ENCODE data around the gene WDR33.

WDR33 gene

GRCh38 chr2:127678531-127678930 is 132.4 kb downstream of the WDR33 start:
- H3K4me3 ChIP-seq (ENCODE audit: low read depth, low read length): no peak overlapping the region
- TF ChIP-seq, protein P1, sequence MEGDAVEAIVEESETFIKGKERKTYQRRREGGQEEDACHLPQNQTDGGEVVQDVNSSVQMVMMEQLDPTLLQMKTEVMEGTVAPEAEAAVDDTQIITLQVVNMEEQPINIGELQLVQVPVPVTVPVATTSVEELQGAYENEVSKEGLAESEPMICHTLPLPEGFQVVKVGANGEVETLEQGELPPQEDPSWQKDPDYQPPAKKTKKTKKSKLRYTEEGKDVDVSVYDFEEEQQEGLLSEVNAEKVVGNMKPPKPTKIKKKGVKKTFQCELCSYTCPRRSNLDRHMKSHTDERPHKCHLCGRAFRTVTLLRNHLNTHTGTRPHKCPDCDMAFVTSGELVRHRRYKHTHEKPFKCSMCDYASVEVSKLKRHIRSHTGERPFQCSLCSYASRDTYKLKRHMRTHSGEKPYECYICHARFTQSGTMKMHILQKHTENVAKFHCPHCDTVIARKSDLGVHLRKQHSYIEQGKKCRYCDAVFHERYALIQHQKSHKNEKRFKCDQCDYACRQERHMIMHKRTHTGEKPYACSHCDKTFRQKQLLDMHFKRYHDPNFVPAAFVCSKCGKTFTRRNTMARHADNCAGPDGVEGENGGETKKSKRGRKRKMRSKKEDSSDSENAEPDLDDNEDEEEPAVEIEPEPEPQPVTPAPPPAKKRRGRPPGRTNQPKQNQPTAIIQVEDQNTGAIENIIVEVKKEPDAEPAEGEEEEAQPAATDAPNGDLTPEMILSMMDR (IDR thresholded peaks at IDR 0.05; ENCODE audit: low read depth, low read length, missing control alignments): no peak
- DNase-seq (ENCODE audit: low read depth): no peak

- TF ChIP-seq, protein P1 (IDR thresholded peaks at IDR 0.05; ENCODE audit: low read depth, low read length, missing control alignments): no peak
- no peak overlapping the region for H3K4me3 ChIP-seq (ENCODE audit: low read depth, low read length)
- DNase-seq (ENCODE audit: low read depth): no peak
Observed at GRCh38 chr2:127676906-127677305, 134.1 kb downstream of the WDR33 start.

GRCh38 chr2:127675331-127676261 is 135.4 kb downstream of the WDR33 start, which contains the start of gene LIMS2:
Gene LIMS2 (minus strand): TSS chr2:127675530. CDS start chr2:127675024, 506 bp downstream.
- H3K4me3 ChIP-seq (ENCODE audit: low read depth, low read length): no peak within 1 kb of the TSS
- DNase-seq (ENCODE audit: low read depth): no peak
- TF ChIP-seq, protein P1 (IDR thresholded peaks at IDR 0.05; ENCODE audit: low read depth, low read length, missing control alignments): no peak

DNA sequence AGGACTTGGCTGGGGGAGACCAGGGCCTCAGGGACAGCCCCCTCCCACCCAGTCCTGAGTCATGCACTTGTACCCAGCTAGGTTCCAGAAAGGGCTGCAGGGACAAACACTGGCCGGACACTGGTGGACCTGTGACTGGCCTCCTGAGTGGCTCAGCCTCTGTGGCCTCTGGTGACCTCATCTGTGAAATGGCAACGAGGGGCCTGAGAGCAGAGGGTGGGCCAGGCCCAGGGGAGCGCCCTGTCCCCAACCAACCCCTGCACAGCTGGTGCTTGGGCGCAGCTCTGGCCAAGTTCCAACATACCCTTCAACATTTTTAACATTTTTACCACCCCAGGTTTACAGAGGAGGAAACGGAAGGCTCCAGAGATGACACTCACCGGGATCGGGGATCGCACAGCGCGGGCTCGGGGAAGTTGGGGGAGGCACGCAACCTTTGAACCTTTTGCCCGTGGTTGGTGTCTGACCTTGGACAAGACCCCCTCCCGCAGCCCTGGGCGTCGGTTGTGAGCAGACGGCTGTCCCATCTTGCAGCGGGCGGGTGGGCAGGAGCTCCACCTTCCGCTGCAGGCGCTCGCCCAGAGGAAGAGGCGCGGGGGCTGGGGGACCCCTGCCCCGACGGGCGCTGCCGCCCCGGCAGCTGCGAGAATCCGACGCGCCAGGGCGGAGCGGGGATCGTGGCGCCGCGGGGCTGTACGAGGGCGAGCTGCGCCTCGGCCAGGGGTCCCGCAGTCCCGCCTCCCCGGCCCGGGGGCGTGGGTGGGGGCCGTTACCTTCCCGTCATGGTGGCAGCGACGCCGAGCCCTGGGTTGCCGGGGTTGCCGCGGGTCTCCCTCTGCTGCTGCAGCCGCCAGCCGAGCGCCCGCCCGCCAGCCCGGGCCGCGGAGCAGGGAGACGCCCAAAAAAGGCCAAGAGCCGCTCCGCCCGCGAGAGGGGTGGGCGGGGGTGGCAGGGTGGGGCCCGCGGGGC is 136.4 kb downstream of the WDR33 start:
- DNase-seq (ENCODE audit: low read depth): no peak
- TF ChIP-seq, protein P1 (IDR thresholded peaks at IDR 0.05; ENCODE audit: low read depth, low read length, missing control alignments): no peak
- H3K4me3 ChIP-seq (ENCODE audit: low read depth, low read length): no peak overlapping the region

GRCh38 chr2:127673291-127674069 is 137.5 kb downstream of the WDR33 start:
- no peak overlapping the region for H3K4me3 ChIP-seq (ENCODE audit: low read depth, low read length)
- TF ChIP-seq, protein P1 (IDR thresholded peaks at IDR 0.05; ENCODE audit: low read depth, low read length, missing control alignments): no peak
- no peak for DNase-seq (ENCODE audit: low read depth)

All from GM12864 (cell line).